AG04450 (cell line): ENCODE measurements around the gene IKZF1. TPM values are rescaled to one million over a fixed set of nuclear protein-coding genes. Genes with fewer than 3 reads are reported as not detected.

Source experiments
- CTCF ChIA-PET: fragments of 300-600, 350-600 bp; formaldehyde crosslinking; extraction: SDS; loops from one replicate; lab custom pipeline; 2022; ENCODE audit warnings: antibody characterized with exemption, inconsistent platforms; lab: Charles Lee
- POLR2A ChIA-PET: fragments of 350-600 bp; formaldehyde crosslinking; extraction: SDS; loops from one replicate; lab custom pipeline; 2021; ENCODE audit warnings: antibody characterized with exemption, inconsistent platforms; lab: Yijun Ruan, JAX
- DNase-seq: peaks from one replicate; pipeline ENCODE4 v3.0.0-alpha.2; 2011; ENCODE audit warnings: low read depth, low spot score
- H3K27ac ChIP-seq: one replicate; pipeline ENCODE4 v1.5.1; 2012; ENCODE audit warnings: low read depth, low read length, control low read depth
- H3K27me3 ChIP-seq: one replicate; pipeline ENCODE4 v1.6.0; 2012; ENCODE audit warnings: low read length; ENCODE audit not compliant: control insufficient read depth, insufficient read depth
- H3K4me3 ChIP-seq: 2 replicates; pipeline ENCODE4 v1.5.1; 2011; ENCODE audit warnings: mild to moderate bottlenecking, low read depth, low read length, control low read depth
- H3K9me3 ChIP-seq: 2 replicates; pipeline ENCODE4 v1.5.1; 2012; ENCODE audit warnings: low read length; ENCODE audit not compliant: control insufficient read depth, insufficient read depth
- CTCF ChIP-seq: IDR thresholded peaks from 2 replicates; pipeline ENCODE4 v1.5.1; 2011; ENCODE audit warnings: low read depth, low read length, control low read depth, inconsistent platforms
- polyA plus RNA-seq: library from polyadenylated mRNA; depleted of rRNA; stranded (reverse); fragments of >200 nt; gene quantifications from 2 replicates; pipeline ENCODE4 v1.2.3, GENCODE V29; 2011

The IKZF1 gene
- polyA plus RNA-seq, 1 experiment: not detected

GRCh38 chr7:50304911-50305582 lies 531 bp downstream of the IKZF1 start:
- CTCF ChIA-PET: no interaction called here
- POLR2A ChIA-PET: no interaction called here
- Histone ChIP-seq H3K9me3 (no peaks in the 10 kb centered on the region; the same call in 1 of the 2 replicates), H3K27ac (no peak overlapping the region), H3K4me3 (no peak overlapping the region), H3K27me3 (peaks cover 18% of the 10 kb centered on the region)
- no peak for DNase-seq
- TF ChIP-seq CTCF: no peak

GRCh38 chr7:50305583-50306493 lies 1.3 kb downstream of the IKZF1 start:
- H3K9me3 ChIP-seq: no peaks in the 10 kb centered on the region; the same call in 1 of the 2 replicates
- no peak for DNase-seq
- H3K27me3 ChIP-seq: peaks cover 18% of the 10 kb centered on the region
- no peak overlapping the region for H3K4me3 ChIP-seq
- no peak overlapping the region for H3K27ac ChIP-seq
- POLR2A ChIA-PET: no interaction called here
- no peak for TF ChIP-seq CTCF
- CTCF ChIA-PET: no interaction called here

DNA sequence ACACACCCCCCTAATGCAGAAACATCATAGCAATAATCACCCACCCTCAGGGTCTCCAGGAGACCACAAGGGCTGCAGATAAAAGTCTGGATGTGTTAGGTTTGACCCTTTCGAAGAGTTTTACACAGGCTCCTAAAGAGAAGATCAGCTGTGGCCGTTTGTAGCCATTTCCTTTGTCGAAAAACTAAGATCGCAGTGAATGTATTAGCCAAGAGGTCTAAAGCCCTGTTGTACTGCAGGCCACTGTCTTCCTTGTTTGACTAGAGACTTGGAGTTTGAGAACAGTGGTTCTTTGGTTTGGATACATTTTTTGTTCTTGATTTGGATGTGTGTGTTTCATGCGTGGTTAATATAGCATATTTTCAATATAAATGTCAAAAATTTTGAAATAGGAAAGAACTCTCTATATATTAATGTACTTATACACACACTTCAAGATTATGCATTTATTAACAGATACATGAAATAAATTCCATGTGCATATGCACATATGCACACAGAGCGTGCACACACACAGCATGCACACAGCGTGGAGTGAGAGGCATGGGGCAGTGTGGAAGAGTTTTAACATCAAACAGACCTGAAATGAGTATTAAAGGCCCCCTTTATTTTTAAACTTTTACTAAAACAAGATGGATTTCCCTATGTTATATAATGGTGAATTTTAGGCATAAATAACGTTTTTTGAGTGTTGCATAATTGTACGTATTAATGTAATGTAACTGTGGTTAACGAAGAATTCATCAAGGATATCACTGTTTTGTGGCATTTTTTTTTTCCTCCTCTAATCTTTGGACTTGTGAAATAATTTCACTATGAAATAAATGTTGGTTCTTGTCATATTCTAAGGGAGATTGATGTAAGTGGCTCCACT lies 2.2 kb downstream of the IKZF1 start:
- no peak for TF ChIP-seq CTCF
- no peak for DNase-seq
- Histone ChIP-seq H3K27me3 (peaks cover 18% of the 10 kb centered on the region), H3K27ac (no peak overlapping the region), H3K4me3 (no peak overlapping the region), H3K9me3 (no peaks in the 10 kb centered on the region; the same call in 1 of the 2 replicates)
- ChIA-PET POLR2A (no interaction called here), CTCF (no interaction called here)

DNA sequence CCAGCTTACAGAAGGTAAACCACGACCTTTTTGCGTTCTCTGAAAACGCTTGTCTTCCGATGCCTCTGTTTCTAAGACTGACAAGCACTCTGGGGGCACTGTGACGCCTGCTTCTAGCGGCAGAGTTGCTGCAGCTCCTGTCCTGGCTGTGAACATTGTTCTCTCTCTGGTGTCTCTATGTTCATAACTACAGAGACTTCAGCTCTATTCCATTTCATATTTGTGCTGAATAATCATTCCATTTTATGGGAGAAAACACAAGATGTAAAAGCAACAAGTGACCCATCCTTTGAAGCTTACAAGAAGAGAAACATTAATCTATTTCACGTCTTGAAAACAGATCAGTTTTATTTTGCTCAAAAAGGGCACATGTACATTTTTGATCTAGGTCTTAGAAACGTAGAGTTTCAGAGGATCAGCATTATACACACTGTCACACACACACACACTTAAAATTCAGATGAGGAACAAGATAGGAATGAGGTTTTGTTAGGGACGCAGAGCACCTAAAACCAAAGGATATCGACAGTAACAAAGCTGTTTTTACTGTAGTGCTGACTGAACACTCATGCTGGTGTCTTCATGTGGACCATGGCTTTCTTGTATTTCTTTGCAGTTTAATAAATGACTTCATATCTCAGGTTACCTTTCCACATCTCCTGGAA lies 3.0 kb downstream of the IKZF1 start:
- ChIA-PET CTCF (no interaction called here), POLR2A (no interaction called here)
- no peak overlapping the region for H3K27ac ChIP-seq
- no peak overlapping the region for H3K4me3 ChIP-seq
- no peak for DNase-seq
- no peak for TF ChIP-seq CTCF
- no peaks in the 10 kb centered on the region; the same call in 1 of the 2 replicates for H3K9me3 ChIP-seq
- peaks cover 21% of the 10 kb centered on the region for H3K27me3 ChIP-seq
